CD14-positive monocyte (primary cell): ENCODE measurements around the gene FGF14. TPM values are rescaled to one million over a fixed set of nuclear protein-coding genes. Genes with fewer than 3 reads are reported as not detected.

Source experiments
- DNase-seq, 3 donors: peaks; one replicate each; pipeline ENCODE4 v3.0.0-alpha.2; 2011 to 2022
- H2AFZ ChIP-seq: 2 replicates; pipeline ENCODE4 v1.6.0; 2012; ENCODE audit warnings: mild to moderate bottlenecking, low read depth, low read length, inconsistent platforms; ENCODE audit not compliant: insufficient read depth, poor library complexity, severe bottlenecking
- H3K27ac ChIP-seq, 2 donors: 1 replicate in 1 of 2; 2 replicates in 1 of 2; pipeline ENCODE4 v1.5.1; 2012 to 2013; ENCODE audit warnings: low read length in 2 of 2, control low read depth in 1 of 2, inconsistent platforms in 1 of 2, low read depth in 1 of 2, mild to moderate bottlenecking in 1 of 2
- H3K27me3 ChIP-seq, 2 donors: one replicate each; pipeline versions ENCODE4 v1.6.0 to v1.6.1; 2011 to 2013; ENCODE audit warnings: low read length in 2 of 2; ENCODE audit not compliant: control insufficient read depth in 2 of 2, insufficient read depth in 2 of 2
- H3K36me3 ChIP-seq, 2 donors: replicated peaks in 1 of 2; 1 replicate in 1 of 2; 2 replicates in 1 of 2; pipeline versions ENCODE4 v1.5.1 to v1.6.1; 2012 to 2013; ENCODE audit warnings: low read length in 2 of 2, control low read depth in 1 of 2, inconsistent platforms in 1 of 2, mild to moderate bottlenecking in 1 of 2; ENCODE audit not compliant: insufficient read depth in 2 of 2, control insufficient read depth in 1 of 2
- H3K4me1 ChIP-seq, 2 donors: 1 replicate in 1 of 2; 2 replicates in 1 of 2; pipeline versions ENCODE4 v1.5.1 to v1.6.1; 2012 to 2013; ENCODE audit warnings: low read length in 2 of 2, control low read depth in 1 of 2, inconsistent platforms in 1 of 2, mild to moderate bottlenecking in 1 of 2, moderate library complexity in 1 of 2; ENCODE audit not compliant: insufficient read depth in 2 of 2, control insufficient read depth in 1 of 2
- H3K4me2 ChIP-seq: replicated peaks from 2 replicates; pipeline ENCODE3; 2012; ENCODE audit warnings: low read length, moderate library complexity, mild to moderate bottlenecking; ENCODE audit not compliant: poor library complexity, severe bottlenecking; ENCODE audit errors: extremely low read depth
- H3K4me3 ChIP-seq, 3 experiments: fragments of 200-600 bp in 1 of 3; sonication (generic) in 1 of 3; replicated peaks in 1 of 3; 1 replicate in 2 of 3; 2 replicates in 1 of 3; pipeline ENCODE4 v1.5.1; 2011 to 2013; ENCODE audit warnings: low read length in 3 of 3, mild to moderate bottlenecking in 3 of 3, control low read depth in 2 of 3, low read depth in 2 of 3, inconsistent platforms in 1 of 3, moderate library complexity in 1 of 3
- H3K79me2 ChIP-seq: 2 replicates; pipeline ENCODE4 v1.6.0; 2012; ENCODE audit warnings: mild to moderate bottlenecking, control low read depth, inconsistent platforms, low read length, moderate library complexity; ENCODE audit not compliant: insufficient read depth
- H3K9ac ChIP-seq: 2 replicates; pipeline ENCODE4 v1.6.0; 2017; ENCODE audit warnings: low read length, mild to moderate bottlenecking; ENCODE audit not compliant: insufficient read depth, poor library complexity, severe bottlenecking
- H3K9me3 ChIP-seq, 2 donors: replicated peaks in 1 of 2; 1 replicate in 1 of 2; 2 replicates in 1 of 2; pipeline versions ENCODE4 v1.5.1 to v1.6.1; 2012 to 2013; ENCODE audit warnings: low read length in 2 of 2, control low read depth in 1 of 2; ENCODE audit not compliant: control insufficient read depth in 1 of 2, insufficient read depth in 1 of 2
- H4K20me1 ChIP-seq: 2 replicates; pipeline ENCODE4 v1.6.0; 2012; ENCODE audit warnings: mild to moderate bottlenecking, low read length, control low read depth, moderate library complexity; ENCODE audit not compliant: insufficient read depth
- H3K27ac Mint-ChIP-seq, 7 donors: one replicate each; pipeline ENCODE4 v1.8.0; 2020; ENCODE audit warnings: mild to moderate bottlenecking in 7 of 7, mixed read lengths in 7 of 7, moderate library complexity in 6 of 7, inconsistent platforms in 2 of 7
- H3K27me3 Mint-ChIP-seq, 3 donors: one replicate each; pipeline ENCODE4 v1.8.0; 2021 to 2022; ENCODE audit warnings: low read depth in 3 of 3, mild to moderate bottlenecking in 3 of 3, mixed read lengths in 3 of 3, moderate library complexity in 3 of 3, inconsistent platforms in 1 of 3
- H3K36me3 Mint-ChIP-seq, 2 donors: one replicate each; pipeline ENCODE4 v1.8.0; 2020; ENCODE audit warnings: mixed read lengths in 2 of 2, inconsistent platforms in 1 of 2, mild to moderate bottlenecking in 1 of 2
- H3K4me1 Mint-ChIP-seq: one replicate; pipeline ENCODE4 v1.8.0; 2020; ENCODE audit warnings: mild to moderate bottlenecking, mixed read lengths
- H3K4me3 Mint-ChIP-seq, 2 donors: one replicate each; pipeline ENCODE4 v1.8.0; 2020; ENCODE audit warnings: mild to moderate bottlenecking in 2 of 2, mixed read lengths in 2 of 2, moderate library complexity in 1 of 2
- H3K9me3 Mint-ChIP-seq, 7 donors: one replicate each; pipeline ENCODE4 v1.8.0; 2020 to 2022; ENCODE audit warnings: mixed read lengths in 7 of 7, mild to moderate bottlenecking in 6 of 7, moderate library complexity in 6 of 7, inconsistent platforms in 2 of 7
- CTCF ChIP-seq: fragments of 200-600 bp; IDR thresholded peaks from one replicate; pipeline ENCODE4 v1.8.0; 2022; ENCODE audit warnings: antibody characterized with exemption, mild to moderate bottlenecking
- WGBS: methylation state at CpG from one replicate; pipeline ENCODE4 v1.1.5; 2013; ENCODE audit warnings: missing lambda C conversion rate; ENCODE audit not compliant: insufficient coverage; 5-methylcytosine and 5-hydroxymethylcytosine counted together
- intact Hi-C, 2 donors: fragments of 100-400 bp; cut with micrococcal nuclease; formaldehyde crosslinking; loops; one replicate each; pipeline versions ENCODE4 v1.15.0 to v1.15.1; 2023
- polyA plus RNA-seq, 3 donors: library from polyadenylated mRNA; depleted of rRNA in 1 of 3; unstranded in 2 of 3; stranded (reverse) in 1 of 3; fragments of 300-500 nt in 2 of 3; fragments of >200 nt in 1 of 3; fragmentation: Illumina TruSeq in 2 of 3; gene quantifications; 1 replicate in 2 of 3; 2 replicates in 1 of 3; pipeline ENCODE4 v1.2.3, GENCODE V29; 2012 to 2021

The FGF14 gene
- polyA plus RNA-seq, 3 donors, result not detected

GRCh38 chr13:101893021-101893420 lies 508.8 kb downstream of the FGF14 start:
- no peak overlapping the region for H3K27ac ChIP-seq
- no peaks in the 10 kb centered on the region for H3K36me3 Mint-ChIP-seq
- H3K79me2 ChIP-seq, result no peaks in the 10 kb centered on the region
- H4K20me1 ChIP-seq, result no peaks in the 10 kb centered on the region
- no peak overlapping the region for H3K4me3 ChIP-seq
- no peak overlapping the region for H2AFZ ChIP-seq
- H3K36me3 ChIP-seq, result no peaks in the 10 kb centered on the region
- WGBS, result no CpG with 5 or more reads among the region's 1 CpG
- no peak for TF ChIP-seq CTCF
- H3K9me3 ChIP-seq, result no peaks in the 10 kb centered on the region
- no peak for DNase-seq
- no peaks in the 10 kb centered on the region for H3K4me1 ChIP-seq
- no peak overlapping the region for H3K4me3 Mint-ChIP-seq
- H3K9me3 Mint-ChIP-seq, result peaks cover 0 to 2% (median 0%) of the 10 kb centered on the region in 7 donors
- no peaks in the 10 kb centered on the region for H3K4me1 Mint-ChIP-seq
- no peak overlapping the region for H3K27ac Mint-ChIP-seq
- H3K9ac ChIP-seq, result no peak overlapping the region
- peaks cover 0 to 2% (median 0%) of the 10 kb centered on the region in 3 donors for H3K27me3 Mint-ChIP-seq
- intact Hi-C loops, result no loop called here
- no peak overlapping the region for H3K4me2 ChIP-seq
- H3K27me3 ChIP-seq, result no peaks in the 10 kb centered on the region

- Histone ChIP-seq H3K27me3 (no peaks in the 10 kb centered on the region), H3K79me2 (no peaks in the 10 kb centered on the region), H2AFZ (no peak overlapping the region), H3K27ac (no peak overlapping the region), H4K20me1 (no peaks in the 10 kb centered on the region), H3K4me2 (no peak overlapping the region), H3K9ac (no peak overlapping the region), H3K9me3 (no peaks in the 10 kb centered on the region), H3K4me1 (no peaks in the 10 kb centered on the region), H3K36me3 (no peaks in the 10 kb centered on the region), H3K4me3 (no peak overlapping the region)
- H3K4me1 Mint-ChIP-seq, result no peaks in the 10 kb centered on the region
- peaks cover 0 to 2% (median 0%) of the 10 kb centered on the region in 7 donors for H3K9me3 Mint-ChIP-seq
- H3K36me3 Mint-ChIP-seq, result no peaks in the 10 kb centered on the region
- DNase-seq, result no peak
- H3K27ac Mint-ChIP-seq, result no peak overlapping the region
- no peak for TF ChIP-seq CTCF
- no CpG with 5 or more reads among the region's 1 CpG for WGBS
- intact Hi-C loops, result no loop called here
- H3K4me3 Mint-ChIP-seq, result no peak overlapping the region
- peaks cover 0 to 2% (median 0%) of the 10 kb centered on the region in 3 donors for H3K27me3 Mint-ChIP-seq
Observed at GRCh38 chr13:101892296-101892695, 509.6 kb downstream of the FGF14 start.
